Measurements from ENCODE around the gene HNRNPL. TPM values are rescaled to one million over a fixed set of nuclear protein-coding genes. Genes with fewer than 3 reads are reported as not detected.
"Not testable (repeated sequence)": the region's sequence is repeated elsewhere in the genome, so short reads cannot be mapped to it uniquely, and the experiment has no call there.

HNRNPL gene
- total RNA-seq, 1 donor from 2014 or later: 444 TPM

DNA sequence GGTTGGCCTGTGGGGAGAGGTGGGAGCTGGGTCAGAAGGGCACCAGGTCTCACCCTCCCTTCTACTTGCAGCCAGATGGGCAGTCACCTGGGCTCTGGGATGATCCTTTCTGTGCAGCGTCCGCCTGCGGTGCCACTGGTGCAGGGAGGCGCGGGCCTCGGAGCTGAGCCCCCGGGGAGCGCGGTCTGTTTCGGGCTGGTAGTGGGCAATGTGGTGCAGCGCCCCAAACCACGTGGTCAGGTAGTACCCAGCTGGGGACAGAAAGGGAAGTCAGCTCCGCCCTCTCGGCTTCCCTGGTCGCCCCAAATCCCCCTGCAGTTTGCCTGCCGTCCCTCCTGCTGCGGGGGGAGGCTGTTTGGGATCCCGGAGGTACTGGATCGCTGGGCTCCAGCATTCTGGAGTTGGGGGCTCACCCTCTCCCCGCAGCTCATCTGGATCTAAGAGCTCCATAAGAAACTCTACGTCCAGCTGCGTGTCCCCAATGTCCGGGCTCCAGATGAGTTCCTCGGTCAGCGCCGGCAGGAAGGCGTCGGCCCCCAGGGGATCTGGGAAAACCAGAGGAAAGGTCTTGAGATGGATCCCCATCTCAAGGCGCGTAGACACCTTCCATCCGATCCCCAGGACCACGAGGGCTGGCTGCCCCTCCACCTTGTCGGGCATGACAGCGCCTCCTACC lies 19.5 kb upstream of the HNRNPL start:
- H3K27ac Mint-ChIP-seq: peak overlapping the region; percentile 41
- H3K9me3 Mint-ChIP-seq (ENCODE audit: low read depth): no peaks in the 10 kb centered on the region
- DNase-seq (ENCODE audit: low spot score, unreplicated experiment): no peak
- H3K27me3 Mint-ChIP-seq: no peaks in the 10 kb centered on the region
- H3K4me1 Mint-ChIP-seq (ENCODE audit: low read depth): peaks cover 5% of the 10 kb centered on the region
- no peaks in the 10 kb centered on the region for H3K36me3 Mint-ChIP-seq (ENCODE audit: insufficient read depth)
- H3K4me3 Mint-ChIP-seq (ENCODE audit: low read depth): peak overlapping the region; percentile 66
- TF ChIP-seq, protein P1, sequence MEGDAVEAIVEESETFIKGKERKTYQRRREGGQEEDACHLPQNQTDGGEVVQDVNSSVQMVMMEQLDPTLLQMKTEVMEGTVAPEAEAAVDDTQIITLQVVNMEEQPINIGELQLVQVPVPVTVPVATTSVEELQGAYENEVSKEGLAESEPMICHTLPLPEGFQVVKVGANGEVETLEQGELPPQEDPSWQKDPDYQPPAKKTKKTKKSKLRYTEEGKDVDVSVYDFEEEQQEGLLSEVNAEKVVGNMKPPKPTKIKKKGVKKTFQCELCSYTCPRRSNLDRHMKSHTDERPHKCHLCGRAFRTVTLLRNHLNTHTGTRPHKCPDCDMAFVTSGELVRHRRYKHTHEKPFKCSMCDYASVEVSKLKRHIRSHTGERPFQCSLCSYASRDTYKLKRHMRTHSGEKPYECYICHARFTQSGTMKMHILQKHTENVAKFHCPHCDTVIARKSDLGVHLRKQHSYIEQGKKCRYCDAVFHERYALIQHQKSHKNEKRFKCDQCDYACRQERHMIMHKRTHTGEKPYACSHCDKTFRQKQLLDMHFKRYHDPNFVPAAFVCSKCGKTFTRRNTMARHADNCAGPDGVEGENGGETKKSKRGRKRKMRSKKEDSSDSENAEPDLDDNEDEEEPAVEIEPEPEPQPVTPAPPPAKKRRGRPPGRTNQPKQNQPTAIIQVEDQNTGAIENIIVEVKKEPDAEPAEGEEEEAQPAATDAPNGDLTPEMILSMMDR (IDR thresholded peaks at IDR 0.05; ENCODE audit: unreplicated experiment): no peak

DNA sequence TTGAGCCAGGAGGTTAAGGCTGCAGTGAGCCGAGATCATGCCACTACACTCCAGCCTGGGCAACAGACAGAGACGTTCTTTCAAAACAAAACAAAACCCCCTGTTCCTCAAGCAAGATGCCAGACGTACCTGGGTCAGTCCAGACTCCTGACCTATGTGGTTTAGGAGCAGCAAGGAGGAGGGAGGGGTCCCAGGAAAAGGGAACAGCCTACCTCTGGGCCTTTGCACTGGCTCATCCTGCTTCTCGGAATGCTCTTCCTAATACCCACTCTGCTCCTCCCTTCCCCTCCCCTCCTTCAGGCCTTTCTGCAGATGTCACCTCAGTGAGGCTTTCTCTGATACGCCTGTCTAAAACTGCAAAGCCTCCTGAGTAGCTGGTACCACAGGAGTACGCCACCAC lies 18.8 kb upstream of the HNRNPL start:
- no peak overlapping the region for H3K27ac Mint-ChIP-seq
- no peak for DNase-seq (ENCODE audit: low spot score, unreplicated experiment)
- H3K4me1 Mint-ChIP-seq (ENCODE audit: low read depth): peaks cover 5% of the 10 kb centered on the region
- no peak overlapping the region for H3K4me3 Mint-ChIP-seq (ENCODE audit: low read depth)
- TF ChIP-seq, protein P1 (IDR thresholded peaks at IDR 0.05; ENCODE audit: unreplicated experiment): no peak
- H3K36me3 Mint-ChIP-seq (ENCODE audit: insufficient read depth): no peaks in the 10 kb centered on the region
- H3K27me3 Mint-ChIP-seq: no peaks in the 10 kb centered on the region
- no peaks in the 10 kb centered on the region for H3K9me3 Mint-ChIP-seq (ENCODE audit: low read depth)

DNA sequence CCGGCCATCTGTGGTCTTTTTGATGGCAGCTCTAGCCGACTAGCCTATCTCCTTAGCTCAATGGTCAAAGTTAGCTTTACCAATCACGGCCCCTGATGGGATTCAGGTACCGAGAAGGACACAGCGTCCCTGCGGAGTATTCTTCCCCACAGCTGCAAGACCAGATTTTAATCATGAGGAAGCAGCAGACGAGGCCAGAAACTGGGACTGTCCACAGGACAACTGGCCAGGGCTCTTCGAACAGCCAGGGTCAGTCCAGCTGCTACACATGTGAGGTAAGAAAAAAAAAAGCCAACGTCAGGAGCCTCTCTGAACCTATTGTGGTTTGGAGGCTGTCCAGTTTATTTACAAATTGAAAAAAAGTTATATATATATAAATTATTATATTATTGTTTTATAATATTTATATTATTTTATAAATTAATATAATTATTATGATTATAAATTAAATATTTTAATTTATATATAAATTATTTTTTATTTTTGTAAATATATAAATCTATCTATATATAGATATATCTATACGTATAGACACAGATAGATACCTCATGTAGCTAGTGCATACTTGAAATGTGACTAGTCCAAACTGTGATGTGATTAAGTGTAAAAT lies 17.5 kb upstream of the HNRNPL start:
- Mint-ChIP-seq H3K36me3 (ENCODE audit: insufficient read depth) (no peaks in the 10 kb centered on the region), H3K27ac (no peak overlapping the region), H3K27me3 (no peaks in the 10 kb centered on the region), H3K4me3 (ENCODE audit: low read depth) (no peak overlapping the region), H3K9me3 (ENCODE audit: low read depth) (no peaks in the 10 kb centered on the region), H3K4me1 (ENCODE audit: low read depth) (peaks cover 11% of the 10 kb centered on the region)
- DNase-seq (ENCODE audit: low spot score, unreplicated experiment): no peak
- TF ChIP-seq, protein P1 (IDR thresholded peaks at IDR 0.05; ENCODE audit: unreplicated experiment): no peak

DNA sequence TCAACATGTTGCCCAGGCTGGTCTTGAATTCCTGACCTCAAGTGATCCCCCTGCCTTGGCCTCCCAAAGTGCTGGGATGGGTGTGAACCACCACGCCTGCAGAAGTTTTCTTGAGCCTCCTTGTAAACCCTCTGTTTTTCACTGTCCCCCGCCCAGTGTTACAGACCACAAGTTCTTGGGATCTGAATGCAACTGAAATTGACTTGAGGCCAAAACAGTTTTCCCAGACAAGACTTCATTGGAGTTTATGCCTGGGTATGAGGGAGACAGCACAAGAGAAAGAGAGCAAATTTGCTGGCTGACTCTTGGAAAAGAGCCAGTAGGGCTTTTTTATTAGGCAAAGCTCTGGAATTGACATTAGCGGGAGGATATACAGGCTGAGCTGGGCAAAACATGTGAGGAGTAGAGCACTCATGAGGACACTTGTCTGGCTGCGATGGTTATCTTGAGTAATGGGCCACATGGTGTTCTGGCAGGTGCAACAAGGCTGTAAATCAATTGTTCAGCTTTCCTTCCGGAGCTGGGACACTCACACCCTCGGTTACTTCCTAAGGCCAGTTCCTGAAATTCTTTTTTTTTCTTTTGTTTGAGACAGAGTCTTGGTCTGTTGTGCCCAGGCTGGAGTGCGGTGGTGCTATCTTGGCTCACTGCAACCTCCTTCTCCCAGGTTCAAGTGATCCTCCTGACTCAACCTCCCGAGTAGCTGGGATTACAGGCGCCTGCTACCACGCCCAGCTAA lies 12.7 kb upstream of the HNRNPL start:
- H3K4me1 Mint-ChIP-seq (ENCODE audit: low read depth): peaks cover 13% of the 10 kb centered on the region
- TF ChIP-seq, protein P1 (IDR thresholded peaks at IDR 0.05; ENCODE audit: unreplicated experiment): no peak
- H3K9me3 Mint-ChIP-seq (ENCODE audit: low read depth): no peaks in the 10 kb centered on the region
- H3K27me3 Mint-ChIP-seq: no peaks in the 10 kb centered on the region
- no peak for DNase-seq (ENCODE audit: low spot score, unreplicated experiment)
- no peaks in the 10 kb centered on the region for H3K36me3 Mint-ChIP-seq (ENCODE audit: insufficient read depth)
- H3K27ac Mint-ChIP-seq: peak overlapping the region; percentile 31
- no peak overlapping the region for H3K4me3 Mint-ChIP-seq (ENCODE audit: low read depth)

DNA sequence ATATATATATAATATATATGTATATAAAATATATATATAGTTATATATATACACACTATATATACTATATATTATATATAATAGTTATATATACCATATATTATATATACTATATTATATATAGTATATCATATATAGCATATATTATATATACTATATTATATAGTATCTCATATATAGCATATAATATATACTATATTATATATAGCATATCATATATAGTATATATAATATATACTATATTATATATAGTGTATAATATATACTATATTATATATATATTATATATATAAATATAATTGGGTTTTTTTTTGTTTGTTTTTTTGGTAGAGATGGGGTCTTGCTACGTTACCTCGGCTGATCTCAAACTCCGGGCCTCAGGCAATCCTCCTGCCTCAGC lies 11.6 kb upstream of the HNRNPL start:
- TF ChIP-seq, protein P1 (IDR thresholded peaks at IDR 0.05; ENCODE audit: unreplicated experiment): no peak
- Mint-ChIP-seq H3K4me3 (ENCODE audit: low read depth) (no peak overlapping the region), H3K4me1 (ENCODE audit: low read depth) (peaks cover 14% of the 10 kb centered on the region), H3K27ac (no peak overlapping the region), H3K9me3 (ENCODE audit: low read depth) (peaks cover 4% of the 10 kb centered on the region), H3K27me3 (no peaks in the 10 kb centered on the region), H3K36me3 (ENCODE audit: insufficient read depth) (peaks cover 2% of the 10 kb centered on the region)
- DNase-seq (ENCODE audit: low spot score, unreplicated experiment): no peak

DNA sequence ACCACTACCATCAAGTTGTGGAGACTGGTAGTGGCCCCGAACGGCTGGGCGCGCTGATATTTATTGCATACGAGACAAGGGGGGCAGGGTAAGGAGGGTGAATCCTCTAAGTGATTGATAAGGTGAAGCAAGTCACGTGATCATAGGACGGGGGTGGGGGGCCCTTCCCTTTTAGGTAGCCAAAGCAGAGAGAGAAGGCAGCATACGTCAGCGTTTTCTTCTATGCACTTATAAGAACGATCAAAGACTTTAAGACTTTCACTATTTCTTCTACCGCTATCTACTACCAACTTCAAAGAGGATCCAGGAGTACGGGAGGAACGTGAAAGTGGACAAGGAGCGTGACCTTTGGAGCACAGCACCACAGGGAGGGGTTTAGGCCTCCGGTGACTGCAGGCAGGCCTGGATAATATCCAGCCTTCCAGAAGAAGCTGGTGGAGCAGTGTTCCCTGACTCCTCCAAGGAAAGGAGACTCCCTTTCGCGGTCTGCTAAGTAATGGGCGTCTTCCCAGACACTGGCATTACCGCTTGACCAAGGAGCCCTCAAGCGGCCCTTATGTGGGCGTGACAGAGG lies 9.9 kb upstream of the HNRNPL start:
- DNase-seq (ENCODE audit: low spot score, unreplicated experiment); H3K4me3 Mint-ChIP-seq (ENCODE audit: low read depth); H3K9me3 Mint-ChIP-seq (ENCODE audit: low read depth); H3K36me3 Mint-ChIP-seq (ENCODE audit: insufficient read depth); H3K27me3 Mint-ChIP-seq: not testable (repeated sequence)
- Mint-ChIP-seq H3K4me1 (ENCODE audit: low read depth) (peaks cover 14% of the 10 kb centered on the region), H3K27ac (peak overlapping the region; percentile 24)

Measured in progenitor cell of endocrine pancreas (in vitro differentiated cells).